WTC11 (cell line): Measurements from ENCODE around the gene ACTG2. TPM values are rescaled to one million over a fixed set of nuclear protein-coding genes. Genes with fewer than 3 reads are reported as not detected.

ENCODE experiments used
- ATAC-seq: fragments of 200-7000 bp; cut with Tn5 transposase; 2 replicates; pipeline ENCODE4 v1.10.0; 2021; ENCODE audit warnings: mild to moderate bottlenecking, moderate library complexity
- CTCF ChIA-PET: fragments of 300-600 bp; sonication (Branson Sonifier 250); formaldehyde crosslinking; loops from one replicate; lab custom pipeline; 2021; ENCODE audit warnings: antibody characterized with exemption; lab: Charles Lee
- POLR2A ChIA-PET: fragments of 350-600 bp; sonication (Branson Sonifier 250); formaldehyde crosslinking; loops from one replicate; lab custom pipeline; 2021; ENCODE audit warnings: antibody characterized with exemption; lab: Charles Lee
- DNase-seq: peaks from one replicate; pipeline ENCODE4 v3.0.0; 2021; ENCODE audit warnings: low spot score
- H3K27ac Mint-ChIP-seq: 2 replicates; pipeline ENCODE4 v1.8.0; 2021; ENCODE audit warnings: mixed read lengths
- H3K27me3 Mint-ChIP-seq: 2 replicates; pipeline ENCODE4 v1.8.0; 2021; ENCODE audit warnings: low read depth, mild to moderate bottlenecking, moderate library complexity, mixed read lengths
- H3K36me3 Mint-ChIP-seq: 2 replicates; pipeline ENCODE4 v1.8.0; 2021; ENCODE audit warnings: mixed read lengths
- H3K4me1 Mint-ChIP-seq: 2 replicates; pipeline ENCODE4 v1.8.0; 2022; ENCODE audit warnings: mixed read lengths
- H3K4me3 Mint-ChIP-seq: 2 replicates; pipeline ENCODE4 v1.8.0; 2021; ENCODE audit warnings: mild to moderate bottlenecking, moderate library complexity, mixed read lengths
- H3K9me3 Mint-ChIP-seq: 2 replicates; pipeline ENCODE4 v1.8.0; 2021; ENCODE audit warnings: mixed read lengths
- ATF3 ChIP-seq: sonication (generic); formaldehyde crosslinking; conservative IDR thresholded peaks from 2 replicates; pipeline ENCODE4 v1.8.1; 2022; ENCODE audit warnings: mild to moderate bottlenecking, missing genetic modification reagents
- CBFB ChIP-seq: sonication (generic); formaldehyde crosslinking; IDR thresholded peaks from 2 replicates; pipeline ENCODE4 v1.8.1; 2022; ENCODE audit warnings: mild to moderate bottlenecking, low read depth, missing genetic modification reagents
- CDX4 ChIP-seq: fragments of 250-450 bp; sonication (Bioruptor Pico); IDR thresholded peaks from 2 replicates; pipeline ENCODE4 v1.9.0; 2021; ENCODE audit warnings: moderate library complexity, mild to moderate bottlenecking, inconsistent platforms, borderline replicate concordance
- E2F1 ChIP-seq: sonication (generic); formaldehyde crosslinking; IDR thresholded peaks from 2 replicates; pipeline ENCODE4 v1.8.0; 2022; ENCODE audit warnings: mild to moderate bottlenecking, missing genetic modification reagents
- FOXP1 ChIP-seq: sonication (generic); formaldehyde crosslinking; IDR thresholded peaks from 2 replicates; pipeline ENCODE4 v1.8.0; 2022; ENCODE audit warnings: missing genetic modification reagents, mild to moderate bottlenecking, moderate library complexity, borderline replicate concordance
- FOXP4 ChIP-seq: sonication (generic); formaldehyde crosslinking; IDR thresholded peaks from 2 replicates; pipeline ENCODE4 v1.8.0; 2022; ENCODE audit warnings: mild to moderate bottlenecking, missing genetic modification reagents
- HMGXB4 ChIP-seq: sonication (generic); formaldehyde crosslinking; IDR thresholded peaks from 2 replicates; pipeline ENCODE4 v1.8.1; 2023; ENCODE audit warnings: mild to moderate bottlenecking, moderate library complexity, missing genetic modification reagents
- MYBL2 ChIP-seq: sonication (generic); formaldehyde crosslinking; IDR thresholded peaks from 2 replicates; pipeline ENCODE4 v1.8.1; 2023; ENCODE audit warnings: mild to moderate bottlenecking, moderate library complexity, missing genetic modification reagents
- NFE2L1 ChIP-seq: sonication (generic); formaldehyde crosslinking; IDR thresholded peaks from 2 replicates; pipeline ENCODE4 v1.8.1; 2023; ENCODE audit warnings: missing genetic modification reagents
- NR3C1 ChIP-seq: sonication (generic); formaldehyde crosslinking; conservative IDR thresholded peaks from 2 replicates; pipeline ENCODE4 v1.8.1; 2023; ENCODE audit warnings: low read depth, mild to moderate bottlenecking, missing genetic modification reagents
- OVOL2 ChIP-seq: fragments of 250-450 bp; sonication (Bioruptor Pico); IDR thresholded peaks from 2 replicates; pipeline ENCODE4 v1.9.0; 2021; ENCODE audit warnings: mild to moderate bottlenecking, borderline replicate concordance
- PRDM15 ChIP-seq: sonication (generic); formaldehyde crosslinking; IDR thresholded peaks from 2 replicates; pipeline ENCODE4 v1.8.0; 2022; ENCODE audit warnings: missing genetic modification reagents
- PRRX2 ChIP-seq: fragments of 250-450 bp; sonication (Bioruptor Pico); IDR thresholded peaks from 2 replicates; pipeline ENCODE4 v1.8.0; 2021; ENCODE audit warnings: mild to moderate bottlenecking
- RORB ChIP-seq: fragments of 250-450 bp; sonication (Bioruptor Pico); IDR thresholded peaks from 2 replicates; pipeline ENCODE4 v1.9.0; 2021; ENCODE audit warnings: mild to moderate bottlenecking
- SOX15 ChIP-seq: fragments of 250-450 bp; sonication (Bioruptor Pico); IDR thresholded peaks from 2 replicates; pipeline ENCODE4 v1.9.0; 2021; ENCODE audit warnings: mild to moderate bottlenecking
- TCF7 ChIP-seq: sonication (generic); formaldehyde crosslinking; IDR thresholded peaks from 2 replicates; pipeline ENCODE4 v1.8.0; 2022; ENCODE audit warnings: mild to moderate bottlenecking, low read depth, missing genetic modification reagents, moderate library complexity
- TP53 ChIP-seq: sonication (generic); formaldehyde crosslinking; IDR thresholded peaks from 2 replicates; pipeline ENCODE4 v1.8.1; 2023; ENCODE audit warnings: mild to moderate bottlenecking, missing genetic modification reagents
- ZBTB43 ChIP-seq: sonication (generic); formaldehyde crosslinking; IDR thresholded peaks from 2 replicates; pipeline ENCODE4 v1.8.1; 2023; ENCODE audit warnings: mild to moderate bottlenecking, missing genetic modification reagents
- ZNF396 ChIP-seq: fragments of 250-450 bp; sonication (Bioruptor Pico); IDR thresholded peaks from 2 replicates; pipeline ENCODE4 v1.8.0; 2021; ENCODE audit warnings: mild to moderate bottlenecking, moderate library complexity, borderline replicate concordance
- ZNF425 ChIP-seq: fragments of 250-450 bp; sonication (Bioruptor Pico); conservative IDR thresholded peaks from 2 replicates; pipeline ENCODE4 v1.9.0; 2021; ENCODE audit warnings: mild to moderate bottlenecking
- total RNA-seq: library from RNA; stranded (reverse); gene quantifications from 3 replicates; pipeline ENCODE4 v1.2.3, GENCODE V29; 2021

ACTG2 gene
- total RNA-seq, 1 experiment from 2014 or later = 2.7 TPM

DNA sequence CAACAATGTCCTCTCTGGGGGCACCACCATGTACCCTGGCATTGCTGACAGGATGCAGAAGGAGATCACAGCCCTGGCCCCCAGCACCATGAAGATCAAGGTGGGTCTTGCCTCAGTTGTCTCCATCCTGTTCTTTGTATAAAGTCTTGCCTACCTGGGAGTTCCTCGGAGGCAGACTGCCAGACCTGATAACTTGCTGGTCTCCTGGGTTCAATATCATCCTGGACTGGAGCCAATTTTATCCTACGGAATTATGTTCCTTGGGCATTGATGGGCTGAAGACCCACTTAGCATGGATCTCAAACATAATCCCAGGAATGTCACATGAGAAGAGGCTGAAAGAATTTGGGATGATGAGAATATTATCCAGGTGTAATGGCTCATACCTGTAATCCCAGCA, 23.9 kb downstream of the ACTG2 start (continued):
- no peak for TF ChIP-seq E2F1 (CRISPR knock-in tag)
- TF ChIP-seq SOX15 (CRISPR knock-in tag) = no peak
- TF ChIP-seq CBFB (CRISPR knock-in tag) = no peak
- TF ChIP-seq OVOL2 (CRISPR knock-in tag) = no peak
- TF ChIP-seq ZBTB43 (CRISPR knock-in tag) = no peak
- no peak for TF ChIP-seq FOXP4 (CRISPR knock-in tag)

- ChIA-PET CTCF (interaction anchor here (0.6 to 2.3 kb wide), 2 partner anchors 9 to 10 kb away, joined by 3 to 9 read pairs; no protein-coding TSS in a partner anchor), POLR2A (no interaction called here)
- H3K27me3 Mint-ChIP-seq = peaks cover 25% of the 10 kb centered on the region
- no peak overlapping the region for H3K27ac Mint-ChIP-seq
- DNase-seq = no peak
- no peak overlapping the region for H3K4me3 Mint-ChIP-seq
- TF ChIP-seq PRDM15 (CRISPR knock-in tag) (no peak), TP53 (no peak), ATF3 (no peak)
- TF ChIP-seq, all 79 proteins: peak for 0
- peaks cover 6% of the 10 kb centered on the region for H3K4me1 Mint-ChIP-seq
- no peaks in the 10 kb centered on the region for H3K9me3 Mint-ChIP-seq
- no peaks in the 10 kb centered on the region for H3K36me3 Mint-ChIP-seq
- ATAC-seq = no peak
These were observed 24.5 kb downstream of the ACTG2 start for GRCh38 chr2:73917296-73917695.

DNA sequence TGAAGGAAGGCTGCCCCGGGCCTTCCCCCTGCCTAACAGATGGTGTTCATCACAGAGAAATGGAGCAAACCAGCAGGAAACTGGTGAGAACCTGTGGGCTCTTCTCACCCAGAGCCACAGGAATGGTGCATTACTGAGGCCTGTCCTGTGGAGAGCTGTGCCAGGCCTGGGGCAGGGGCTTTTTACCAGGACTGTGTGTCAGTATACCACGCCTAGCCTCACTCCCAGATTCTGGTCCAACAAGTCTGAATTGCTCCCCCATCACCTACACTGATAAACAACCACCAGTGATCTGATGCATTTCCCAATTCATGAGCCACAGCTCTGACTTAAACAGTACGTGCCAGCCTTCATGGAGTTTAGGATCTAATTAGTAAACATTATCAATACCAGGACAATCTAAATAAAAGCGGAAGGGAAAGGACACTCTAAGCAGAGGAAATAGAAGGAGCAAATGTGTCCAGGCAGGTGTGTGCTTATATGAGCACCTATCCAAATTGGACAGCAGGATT, 24.9 kb downstream of the ACTG2 start:
- peaks cover 25% of the 10 kb centered on the region for H3K27me3 Mint-ChIP-seq
- ChIA-PET CTCF (interaction anchor here (0.6 to 2.3 kb wide), 2 partner anchors 9 to 10 kb away, joined by 3 to 9 read pairs; no protein-coding TSS in a partner anchor), POLR2A (no interaction called here)
- no peaks in the 10 kb centered on the region for H3K36me3 Mint-ChIP-seq
- H3K9me3 Mint-ChIP-seq = no peaks in the 10 kb centered on the region
- DNase-seq (no peak), ATAC-seq (no peak)
- H3K4me1 Mint-ChIP-seq = peaks cover 6% of the 10 kb centered on the region
- no peak overlapping the region for H3K4me3 Mint-ChIP-seq
- H3K27ac Mint-ChIP-seq = no peak overlapping the region
- TF ChIP-seq TCF7 (CRISPR knock-in tag) (no peak), SOX15 (CRISPR knock-in tag) (no peak), PRRX2 (CRISPR knock-in tag) (no peak), HMGXB4 (CRISPR knock-in tag) (no peak), FOXP1 (CRISPR knock-in tag) (no peak), CDX4 (CRISPR knock-in tag) (no peak), RORB (CRISPR knock-in tag) (no peak), ZNF396 (CRISPR knock-in tag) (no peak), MYBL2 (no peak), ZNF425 (CRISPR knock-in tag) (no peak), TP53 (no peak), NFE2L1 (CRISPR knock-in tag) (no peak), NR3C1 (CRISPR knock-in tag) (no peak)
